GM12801 (cell line): ENCODE results near the gene HSF4.

Experiments
- CTCF ChIP-seq: IDR thresholded peaks from one replicate; pipeline ENCODE4 v1.5.1; 2011; ENCODE audit warnings: control low read depth; ENCODE audit not compliant: insufficient read length; ENCODE audit errors: extremely low read depth

HSF4 gene, protein sequence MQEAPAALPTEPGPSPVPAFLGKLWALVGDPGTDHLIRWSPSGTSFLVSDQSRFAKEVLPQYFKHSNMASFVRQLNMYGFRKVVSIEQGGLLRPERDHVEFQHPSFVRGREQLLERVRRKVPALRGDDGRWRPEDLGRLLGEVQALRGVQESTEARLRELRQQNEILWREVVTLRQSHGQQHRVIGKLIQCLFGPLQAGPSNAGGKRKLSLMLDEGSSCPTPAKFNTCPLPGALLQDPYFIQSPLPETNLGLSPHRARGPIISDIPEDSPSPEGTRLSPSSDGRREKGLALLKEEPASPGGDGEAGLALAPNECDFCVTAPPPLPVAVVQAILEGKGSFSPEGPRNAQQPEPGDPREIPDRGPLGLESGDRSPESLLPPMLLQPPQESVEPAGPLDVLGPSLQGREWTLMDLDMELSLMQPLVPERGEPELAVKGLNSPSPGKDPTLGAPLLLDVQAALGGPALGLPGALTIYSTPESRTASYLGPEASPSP

GRCh38 chr16:67164599-67165061 lies at the start of gene HSF4:
TSS of gene HSF4 (plus strand) at chr16:67164745. CDS start at chr16:67164812, 67 bp downstream.
- TF ChIP-seq CTCF = no peak

DNA sequence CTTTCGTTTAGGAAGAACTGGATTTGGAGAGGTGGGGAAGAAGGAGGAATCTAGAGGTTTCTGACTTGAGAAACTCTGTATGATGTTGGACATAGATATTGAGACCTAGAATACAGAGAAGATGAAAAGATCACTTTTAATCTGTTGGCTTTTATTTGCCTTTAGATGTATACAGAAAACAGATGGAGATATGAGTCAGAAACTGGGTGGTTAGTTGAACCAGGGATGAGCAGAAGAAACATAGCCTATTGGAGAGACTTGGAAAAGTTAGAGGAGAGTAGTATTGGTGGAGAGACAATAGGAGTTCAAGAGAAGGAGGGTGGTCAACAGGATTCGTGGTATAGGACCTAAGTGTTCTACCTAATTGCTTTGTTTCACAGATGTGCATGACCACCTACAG lies 49.8 kb upstream of the HSF4 start:
- TF ChIP-seq CTCF = no peak

- TF ChIP-seq CTCF = no peak
Observed at GRCh38 chr16:67115639-67116038, 48.9 kb upstream of the HSF4 start.

GRCh38 chr16:67116388-67117311 lies 47.9 kb upstream of the HSF4 start:
- TF ChIP-seq CTCF = no peak

DNA sequence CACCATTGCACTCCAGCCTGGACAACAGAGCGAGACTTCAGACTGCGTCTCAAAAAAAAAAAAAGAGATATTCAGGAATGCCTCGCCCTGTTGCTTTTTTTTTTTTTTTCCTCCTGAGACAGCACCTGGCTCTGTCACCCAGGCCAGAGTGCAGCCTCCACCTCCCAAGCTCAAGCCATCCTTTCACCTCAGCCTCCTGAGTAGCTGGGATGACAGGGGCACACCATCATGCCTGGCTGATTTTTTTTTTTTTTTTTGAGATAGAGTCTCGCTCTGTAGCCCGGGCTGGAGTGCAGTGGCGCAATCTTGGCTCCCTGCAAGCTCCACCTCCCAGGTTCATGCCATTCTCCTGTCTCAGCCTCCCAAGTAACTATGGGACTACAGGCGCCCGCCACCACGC lies 46.8 kb upstream of the HSF4 start:
- no peak for TF ChIP-seq CTCF

GRCh38 chr16:67120025-67120424 lies 44.5 kb upstream of the HSF4 start:
- no peak for TF ChIP-seq CTCF

DNA sequence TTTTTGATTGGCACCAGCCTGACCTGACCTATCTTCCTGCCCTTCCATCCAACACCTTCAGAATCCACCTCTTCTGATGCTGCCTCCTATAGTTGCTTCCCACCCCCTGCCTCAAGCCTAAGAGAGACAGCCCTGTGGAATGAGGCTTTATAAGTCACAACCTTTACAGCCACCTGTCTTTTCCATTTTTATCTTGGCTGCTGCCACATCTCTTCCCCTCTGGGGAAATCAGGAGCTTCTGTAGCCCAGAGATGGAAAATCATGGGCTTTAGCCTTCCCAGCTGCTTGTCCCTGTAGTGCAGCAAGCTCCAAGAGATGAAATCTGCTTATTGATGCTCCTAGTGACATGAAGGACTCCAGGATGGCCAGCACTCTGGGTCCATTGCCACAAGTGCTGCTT lies 36.1 kb upstream of the HSF4 start:
- no peak for TF ChIP-seq CTCF
